HCT116 (cell line): ENCODE results near the gene SNED1. TPM values are rescaled to one million over a fixed set of nuclear protein-coding genes. Genes with fewer than 3 reads are reported as not detected.

ENCODE experiments used
- ATAC-seq: fragments of 200-7000 bp; cut with Tn5 transposase; 2 replicates; pipeline ENCODE4 v1.9.1; 2020; ENCODE audit warnings: mild to moderate bottlenecking, moderate library complexity
- BruUV-seq: library from RNA; stranded (reverse); fragments of 400-500 nt; replicated peaks from 2 replicates; lab custom pipeline; 2021; lab: Mats Ljungman, UMichigan
- CTCF ChIA-PET: fragments of 300-600 bp; sonication (Branson Sonifier 250); formaldehyde crosslinking; loops from one replicate; lab custom pipeline; 2021; ENCODE audit warnings: antibody characterized with exemption; lab: Charles Lee
- POLR2A ChIA-PET: fragments of 300-600, 350-600 bp; sonication (Branson Sonifier 250); formaldehyde crosslinking; loops from one replicate; lab custom pipeline; 2021; ENCODE audit warnings: antibody characterized with exemption; lab: Charles Lee
- RAD21 ChIA-PET, 2 experiments: fragments of 300-600 bp; sonication (Branson Sonifier 250); formaldehyde crosslinking; loops; one replicate each; lab custom pipeline; 2023; ENCODE audit warnings: low total read pairs in 2 of 2; ENCODE audit not compliant: uncharacterized antibody in 2 of 2, unreplicated experiment in 2 of 2, low non-redundant PET in 1 of 2; lab: Charles Lee
- DNase-seq: peaks from one replicate; pipeline ENCODE4 v3.0.0-alpha.2; 2010; ENCODE audit warnings: low read depth, low spot score
- H2AFZ ChIP-seq: fragments of 200-600 bp; shearing (Covaris generic), sonication (generic); 2 replicates; pipeline ENCODE4 v1.6.1; 2017; ENCODE audit warnings: low read depth, mixed run types, mixed read lengths, antibody characterized with exemption, low read length; ENCODE audit not compliant: poor library complexity, severe bottlenecking
- H3K27ac ChIP-seq: 2 replicates; pipeline ENCODE4 v1.5.1; 2012; ENCODE audit warnings: low read depth, low read length
- H3K27me3 ChIP-seq: fragments of 200-600 bp; sonication (generic); 2 replicates; pipeline ENCODE4 v1.6.1; 2016; ENCODE audit warnings: mixed run types, low read length, mixed read lengths; ENCODE audit not compliant: insufficient read depth
- H3K36me3 ChIP-seq, 2 experiments: fragments of 200-500 bp in 1 of 2; fragments of 200-600 bp in 1 of 2; sonication (Bioruptor generic) in 1 of 2; sonication (generic) in 1 of 2; 2 replicates each; pipeline versions ENCODE4 v1.5.1 to v1.6.1; 2014 to 2016; ENCODE audit warnings: low read length in 2 of 2, inconsistent platforms in 1 of 2, mixed read lengths in 1 of 2, mixed run types in 1 of 2; ENCODE audit not compliant: insufficient read depth in 2 of 2, control insufficient read depth in 1 of 2
- H3K4me1 ChIP-seq, 2 experiments: fragments of 200-600 bp in 1 of 2; sonication (generic) in 1 of 2; 2 replicates each; pipeline versions ENCODE4 v1.5.1 to v1.6.1; 2012 to 2017; ENCODE audit warnings: low read length in 2 of 2, inconsistent platforms in 1 of 2, mild to moderate bottlenecking in 1 of 2, mixed read lengths in 1 of 2, mixed run types in 1 of 2, moderate library complexity in 1 of 2; ENCODE audit not compliant: insufficient read depth in 2 of 2, control insufficient read depth in 1 of 2
- H3K4me2 ChIP-seq: fragments of 200-600 bp; sonication (generic); 2 replicates; pipeline ENCODE4 v1.6.1; 2017; ENCODE audit warnings: mixed run types, low read length, mixed read lengths
- H3K4me3 ChIP-seq, 2 experiments: fragments of 200-600 bp in 1 of 2; sonication (generic) in 1 of 2; replicated peaks in 1 of 2; 2 replicates each; pipeline ENCODE4 v1.5.1; 2011 to 2016; ENCODE audit warnings: low read length in 2 of 2, control low read depth in 1 of 2, low read depth in 1 of 2, mild to moderate bottlenecking in 1 of 2, mixed read lengths in 1 of 2, mixed run types in 1 of 2
- H3K79me2 ChIP-seq: fragments of 200-600 bp; sonication (generic); 2 replicates; pipeline ENCODE4 v1.6.1; 2017; ENCODE audit warnings: mild to moderate bottlenecking, mixed run types, low read length, moderate library complexity, mixed read lengths; ENCODE audit not compliant: insufficient read depth
- H3K9ac ChIP-seq: fragments of 200-600 bp; sonication (generic); 2 replicates; pipeline ENCODE4 v1.6.1; 2016; ENCODE audit warnings: low read length, mixed read lengths
- H3K9me2 ChIP-seq: fragments of 200-600 bp; sonication (generic), shearing (Covaris generic); 2 replicates; pipeline ENCODE4 v1.6.1; 2017; ENCODE audit warnings: mixed run types, mild to moderate bottlenecking, moderate library complexity; ENCODE audit not compliant: insufficient read depth
- H3K9me3 ChIP-seq, 2 experiments: fragments of 200-500 bp in 1 of 2; fragments of 200-600 bp in 1 of 2; sonication (Bioruptor generic) in 1 of 2; sonication (generic) in 1 of 2; 2 replicates each; pipeline ENCODE4 v1.6.1; 2014 to 2017; ENCODE audit warnings: low read length in 2 of 2, mixed read lengths in 2 of 2, inconsistent platforms in 1 of 2, low read depth in 1 of 2, mild to moderate bottlenecking in 1 of 2, mixed run types in 1 of 2, moderate library complexity in 1 of 2; ENCODE audit not compliant: control insufficient read depth in 1 of 2, insufficient read depth in 1 of 2
- H4K20me1 ChIP-seq: fragments of 200-600 bp; sonication (generic), shearing (Covaris generic); 2 replicates; pipeline ENCODE4 v1.6.1; 2017; ENCODE audit warnings: mixed run types, mild to moderate bottlenecking, moderate library complexity; ENCODE audit not compliant: insufficient read depth
- ATF3 ChIP-seq: IDR thresholded peaks from 2 replicates; pipeline ENCODE4 v1.6.1; 2012
- ELF1 ChIP-seq: IDR thresholded peaks from 2 replicates; pipeline ENCODE4 v1.6.1; 2012; ENCODE audit warnings: low read depth, borderline replicate concordance
- EZH2phosphoT487 ChIP-seq: fragments of 200-600 bp; IDR thresholded peaks from 2 replicates; pipeline ENCODE4 v1.6.1; 2018; ENCODE audit warnings: antibody characterized with exemption, borderline replicate concordance
- FOSL1 ChIP-seq: IDR thresholded peaks from 2 replicates; pipeline ENCODE4 v1.6.1; 2012; ENCODE audit warnings: low read depth
- SP1 ChIP-seq: IDR thresholded peaks from 2 replicates; pipeline ENCODE4 v1.6.1; 2012; ENCODE audit warnings: low read depth
- SRF ChIP-seq: IDR thresholded peaks from 2 replicates; pipeline ENCODE4 v1.6.1; 2012; ENCODE audit warnings: low read depth
- TCF7L2 ChIP-seq: IDR thresholded peaks from 2 replicates; pipeline ENCODE4 v1.7.0; 2011; ENCODE audit warnings: borderline replicate concordance, inconsistent platforms; ENCODE audit not compliant: insufficient read depth, insufficient read length; ENCODE audit errors: extremely low read depth
- ZBTB33 ChIP-seq: IDR thresholded peaks from 2 replicates; pipeline ENCODE4 v1.6.1; 2011; ENCODE audit warnings: mild to moderate bottlenecking, low read length, moderate library complexity; ENCODE audit not compliant: insufficient replicate concordance; ENCODE audit errors: extremely low read depth
- ZFX ChIP-seq: fragments of 450-650 bp; IDR thresholded peaks from 2 replicates; pipeline ENCODE4 v1.6.1; 2017
- ZNF274 ChIP-seq: fragments of 200-500 bp; sonication (Bioruptor generic); IDR thresholded peaks from 2 replicates; pipeline ENCODE4 v1.6.1; 2014; ENCODE audit warnings: mild to moderate bottlenecking, low read depth, low read length, inconsistent platforms
- intact Hi-C: fragments of 100-400 bp; cut with micrococcal nuclease; formaldehyde crosslinking; loops from 2 replicates; pipeline ENCODE4 v1.10.0; 2022
- total RNA-seq: library from RNA; stranded (reverse); gene quantifications from one replicate; pipeline ENCODE4 v1.2.1, GENCODE V29; 2021; ENCODE audit not compliant: unreplicated experiment

Gene SNED1
- total RNA-seq, 1 experiment from 2014 or later, result 9.6 TPM

GRCh38 chr2:241133436-241133820, 135.0 kb downstream of the SNED1 start:
- ChIA-PET POLR2A (no interaction called here), CTCF (no interaction called here), RAD21 (no interaction called here)
- no peaks in the 10 kb centered on the region for H3K27me3 ChIP-seq
- H3K9me2 ChIP-seq, result no peaks in the 10 kb centered on the region
- no peak overlapping the region for H3K4me3 ChIP-seq
- H4K20me1 ChIP-seq, result no peaks in the 10 kb centered on the region
- H3K4me2 ChIP-seq, result no peak overlapping the region
- H3K9ac ChIP-seq, result no peak overlapping the region
- no peak overlapping the region for H3K27ac ChIP-seq
- TF ChIP-seq SRF (no peak), FOSL1 (no peak), EZH2phosphoT487 (no peak), ZFX (no peak), ZBTB33 (no peak), ZNF274 (no peak), ATF3 (no peak), TCF7L2 (no peak), SP1 (no peak), ELF1 (no peak)
- H3K79me2 ChIP-seq, result no peaks in the 10 kb centered on the region
- H3K4me1 ChIP-seq, result no peaks in the 10 kb centered on the region
- ATAC-seq, result no peak
- no TSS peak for BruUV-seq
- H3K9me3 ChIP-seq, result no peaks in the 10 kb centered on the region
- no peak overlapping the region for H2AFZ ChIP-seq
- peaks cover 2 to 3% of the 10 kb centered on the region in 2 experiments; a peak in 3 of 4 replicates for H3K36me3 ChIP-seq
- DNase-seq, result no peak
- intact Hi-C loops, result no loop called here
